Keratinocyte (primary cell): Measurements from ENCODE around the gene NETO2. TPM values are rescaled to one million over a fixed set of nuclear protein-coding genes. Genes with fewer than 3 reads are reported as not detected.

Experiments used
- DNase-seq: peaks from one replicate; pipeline ENCODE4 v3.0.0-alpha.2; 2011; ENCODE audit warnings: low read depth, missing footprints, low spot score
- FAIRE-seq: peaks from 2 replicates; lab custom pipeline; 2011; peaks lifted over from hg19 to GRCh38; lab: Jason Lieb, UNC
- H2AFZ ChIP-seq: 2 replicates; pipeline ENCODE4 v1.6.0; 2012; ENCODE audit warnings: low read length, control low read depth, inconsistent platforms; ENCODE audit not compliant: control insufficient read depth
- H3K27ac ChIP-seq: 2 replicates; pipeline ENCODE4 v1.5.1; 2011; ENCODE audit warnings: low read length; ENCODE audit not compliant: control insufficient read depth, insufficient read depth
- H3K27me3 ChIP-seq: 3 replicates; pipeline ENCODE4 v1.6.0; 2011; ENCODE audit warnings: low read length; ENCODE audit not compliant: control insufficient read depth, insufficient read depth; ENCODE audit errors: extremely low read depth
- H3K36me3 ChIP-seq, 2 experiments: 2 replicates in 1 of 2; 3 replicates in 1 of 2; pipeline ENCODE4 v1.5.1; 2011; ENCODE audit warnings: low read length in 2 of 2, mild to moderate bottlenecking in 1 of 2; ENCODE audit not compliant: control insufficient read depth in 2 of 2, insufficient read depth in 2 of 2; ENCODE audit errors: extremely low read depth in 1 of 2
- H3K4me1 ChIP-seq: 3 replicates; pipeline ENCODE4 v1.5.1; 2011; ENCODE audit warnings: low read length; ENCODE audit not compliant: control insufficient read depth, insufficient read depth; ENCODE audit errors: extremely low read depth
- H3K4me2 ChIP-seq: 3 replicates; pipeline ENCODE4 v1.6.0; 2011; ENCODE audit warnings: low read depth, low read length; ENCODE audit not compliant: control insufficient read depth, insufficient read depth; ENCODE audit errors: extremely low read depth
- H3K4me3 ChIP-seq, 3 experiments: fragments of 200-600 bp in 1 of 3; sonication (generic) in 1 of 3; 2 replicates in 2 of 3; 3 replicates in 1 of 3; pipeline ENCODE4 v1.5.1; 2011 to 2016; ENCODE audit warnings: low read length in 3 of 3, mild to moderate bottlenecking in 3 of 3, control low read depth in 2 of 3, inconsistent platforms in 1 of 3, low read depth in 1 of 3, mixed read lengths in 1 of 3, mixed run types in 1 of 3, moderate library complexity in 1 of 3; ENCODE audit not compliant: control insufficient read depth in 2 of 3, insufficient read depth in 2 of 3; ENCODE audit errors: extremely low read depth in 1 of 3
- H3K79me2 ChIP-seq: 2 replicates; pipeline ENCODE4 v1.6.0; 2012; ENCODE audit warnings: low read length; ENCODE audit not compliant: control insufficient read depth, insufficient read depth
- H3K9ac ChIP-seq: 3 replicates; pipeline ENCODE4 v1.6.0; 2011; ENCODE audit warnings: low read length; ENCODE audit not compliant: control insufficient read depth, insufficient read depth; ENCODE audit errors: extremely low read depth
- H3K9me1 ChIP-seq: 3 replicates; pipeline ENCODE4 v1.6.0; 2011; ENCODE audit warnings: low read length; ENCODE audit not compliant: control insufficient read depth, insufficient read depth; ENCODE audit errors: extremely low read depth
- H3K9me3 ChIP-seq: 2 replicates; pipeline ENCODE4 v1.5.1; 2012; ENCODE audit warnings: low read depth, low read length; ENCODE audit not compliant: control insufficient read depth
- H4K20me1 ChIP-seq: 3 replicates; pipeline ENCODE4 v1.6.0; 2011; ENCODE audit warnings: low read length; ENCODE audit not compliant: control insufficient read depth, insufficient read depth; ENCODE audit errors: extremely low read depth
- EZH2 ChIP-seq: IDR thresholded peaks from one replicate; pipeline ENCODE4 v1.6.1; 2012; ENCODE audit warnings: inconsistent platforms, mild to moderate bottlenecking, low read length, moderate library complexity
- dilution Hi-C: fragments of 300-500 bp; cut with MboI; formaldehyde crosslinking; loops from one replicate; pipeline ENCODE4 v1.7.0; 2020; ENCODE audit warnings: low sequenced_read_pairs; ENCODE audit not compliant: extremely low pct_ligation_motif_present
- polyA plus RNA-seq, 5 experiments: library from polyadenylated mRNA; depleted of rRNA in 3 of 5; stranded (reverse) in 3 of 5; stranded (forward) in 1 of 5; unstranded in 1 of 5; fragments of >200 nt; gene quantifications; 1 replicate in 1 of 5; 2 replicates in 3 of 5; 3 replicates in 1 of 5; pipeline versions ENCODE4 v1.2.1 to v1.2.3, GENCODE V29; 2011 to 2012; ENCODE audit warnings: missing spikeins in 2 of 5, low read depth in 1 of 5, low replicate concordance in 1 of 5
- TF ChIP-seq, protein P1 (sequence below), 3 experiments: IDR thresholded peaks in 1 of 3; conservative IDR thresholded peaks in 1 of 3; optimal IDR thresholded peaks in 1 of 3; 2 replicates in 2 of 3; 3 replicates in 1 of 3; pipeline versions ENCODE3 to v1.5.1; 2011; ENCODE audit warnings: low read length in 3 of 3, mild to moderate bottlenecking in 3 of 3, moderate library complexity in 2 of 3, control low read depth in 1 of 3, inconsistent platforms in 1 of 3; ENCODE audit not compliant: insufficient read depth in 2 of 3; ENCODE audit errors: extremely low read depth in 1 of 3

The NETO2 gene
- polyA plus RNA-seq, 1 donor (not counting 4 experiments of a cell fraction or from before 2014, with no cell fraction given), result 74.4 TPM

DNA sequence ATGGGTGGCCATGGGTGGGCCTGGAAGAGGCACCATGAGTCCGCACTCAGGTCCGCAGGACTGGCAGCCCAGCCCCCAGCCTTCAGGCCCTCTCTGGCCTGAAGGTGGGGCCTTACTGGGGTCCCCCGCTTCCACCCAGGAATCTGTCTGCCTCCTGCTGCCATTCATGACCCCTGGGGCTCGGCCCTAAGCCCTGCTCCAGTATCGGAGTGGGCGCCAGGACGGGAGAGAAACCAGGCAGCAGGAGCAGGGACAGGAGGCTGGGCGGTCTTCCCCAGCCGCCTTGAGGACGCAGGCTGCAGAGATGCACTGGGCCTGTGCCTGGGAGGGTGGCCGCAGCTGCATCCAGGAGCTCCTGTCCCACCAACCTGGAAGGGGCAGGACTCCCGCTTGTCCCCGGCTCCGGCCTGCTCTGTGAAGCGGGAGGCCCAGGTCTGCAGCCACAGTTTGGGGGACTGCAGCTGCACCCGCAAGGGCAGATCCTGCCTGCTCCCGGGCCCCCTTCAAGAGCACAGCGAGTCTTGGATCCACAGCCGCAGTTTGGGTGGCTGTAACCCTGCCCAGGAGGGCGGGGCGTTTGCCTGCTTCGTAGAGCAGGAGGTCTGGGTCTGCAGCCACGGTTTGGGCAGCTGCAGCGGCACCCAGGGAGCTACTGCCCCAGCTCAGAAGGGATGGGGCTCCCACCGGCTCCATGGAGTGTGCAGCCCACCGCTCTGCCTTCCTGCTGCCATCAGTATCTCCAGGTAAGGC, 88.4 kb downstream of the NETO2 start:
- H3K27me3 ChIP-seq, result no peaks in the 10 kb centered on the region
- dilution Hi-C loops, result no loop called here
- DNase-seq (no peak), FAIRE-seq (no peak)
- no peaks in the 10 kb centered on the region for H3K36me3 ChIP-seq
- H3K4me2 ChIP-seq, result no peak overlapping the region
- H3K4me3 ChIP-seq, result no peak overlapping the region
- no peaks in the 10 kb centered on the region for H3K9me3 ChIP-seq
- H2AFZ ChIP-seq, result no peak overlapping the region
- H3K27ac ChIP-seq, result no peak overlapping the region
- H3K79me2 ChIP-seq, result no peaks in the 10 kb centered on the region
- H3K4me1 ChIP-seq, result peaks cover 4% of the 10 kb centered on the region
- no peak overlapping the region for H3K9ac ChIP-seq
- no peaks in the 10 kb centered on the region for H4K20me1 ChIP-seq
- no peaks in the 10 kb centered on the region for H3K9me1 ChIP-seq
- TF ChIP-seq, protein P1, sequence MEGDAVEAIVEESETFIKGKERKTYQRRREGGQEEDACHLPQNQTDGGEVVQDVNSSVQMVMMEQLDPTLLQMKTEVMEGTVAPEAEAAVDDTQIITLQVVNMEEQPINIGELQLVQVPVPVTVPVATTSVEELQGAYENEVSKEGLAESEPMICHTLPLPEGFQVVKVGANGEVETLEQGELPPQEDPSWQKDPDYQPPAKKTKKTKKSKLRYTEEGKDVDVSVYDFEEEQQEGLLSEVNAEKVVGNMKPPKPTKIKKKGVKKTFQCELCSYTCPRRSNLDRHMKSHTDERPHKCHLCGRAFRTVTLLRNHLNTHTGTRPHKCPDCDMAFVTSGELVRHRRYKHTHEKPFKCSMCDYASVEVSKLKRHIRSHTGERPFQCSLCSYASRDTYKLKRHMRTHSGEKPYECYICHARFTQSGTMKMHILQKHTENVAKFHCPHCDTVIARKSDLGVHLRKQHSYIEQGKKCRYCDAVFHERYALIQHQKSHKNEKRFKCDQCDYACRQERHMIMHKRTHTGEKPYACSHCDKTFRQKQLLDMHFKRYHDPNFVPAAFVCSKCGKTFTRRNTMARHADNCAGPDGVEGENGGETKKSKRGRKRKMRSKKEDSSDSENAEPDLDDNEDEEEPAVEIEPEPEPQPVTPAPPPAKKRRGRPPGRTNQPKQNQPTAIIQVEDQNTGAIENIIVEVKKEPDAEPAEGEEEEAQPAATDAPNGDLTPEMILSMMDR (optimal IDR thresholded peaks at IDR 0.05 in 1 of 3, IDR thresholded peaks at IDR 0.05 in 1 of 3, conservative IDR thresholded peaks at IDR 0.05 in 1 of 3; ENCODE audit: extremely low read depth in 1 of 3, insufficient read depth in 2 of 3, low read length in 3 of 3), result no peak
- no peak for TF ChIP-seq EZH2

DNA sequence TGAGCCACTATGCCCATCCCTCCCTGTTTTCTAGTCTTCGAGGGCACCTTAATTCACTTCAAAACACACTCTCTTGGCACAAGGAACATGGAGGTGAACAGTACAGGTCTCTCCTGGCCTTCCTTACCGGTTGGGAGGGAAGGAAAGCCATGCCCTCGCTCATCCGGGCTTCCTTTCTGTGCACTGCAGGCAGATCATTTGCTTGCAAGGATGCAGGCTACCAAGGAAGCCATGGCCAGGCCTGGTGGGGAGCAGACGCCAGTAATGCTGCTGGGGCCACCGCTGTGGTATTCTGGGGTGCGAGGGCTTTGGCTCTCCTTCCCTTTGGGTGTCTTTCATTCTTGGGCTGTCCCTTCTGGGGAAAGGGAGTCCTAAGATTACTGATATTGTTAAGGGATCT, 89.4 kb downstream of the NETO2 start:
- H3K9me3 ChIP-seq, result no peaks in the 10 kb centered on the region
- no peaks in the 10 kb centered on the region for H3K9me1 ChIP-seq
- dilution Hi-C loops, result no loop called here
- no peaks in the 10 kb centered on the region for H4K20me1 ChIP-seq
- H3K27ac ChIP-seq, result no peak overlapping the region
- no peak overlapping the region for H3K4me2 ChIP-seq
- H3K9ac ChIP-seq, result no peak overlapping the region
- H3K27me3 ChIP-seq, result no peaks in the 10 kb centered on the region
- no peak overlapping the region for H3K4me3 ChIP-seq
- no peak overlapping the region for H2AFZ ChIP-seq
- peaks cover 3% of the 10 kb centered on the region for H3K4me1 ChIP-seq
- no peaks in the 10 kb centered on the region for H3K36me3 ChIP-seq
- no peaks in the 10 kb centered on the region for H3K79me2 ChIP-seq
- no peak for TF ChIP-seq EZH2
- TF ChIP-seq, protein P1 (optimal IDR thresholded peaks at IDR 0.05 in 1 of 3, IDR thresholded peaks at IDR 0.05 in 1 of 3, conservative IDR thresholded peaks at IDR 0.05 in 1 of 3; ENCODE audit: extremely low read depth in 1 of 3, insufficient read depth in 2 of 3, low read length in 3 of 3), result no peak
- DNase-seq (no peak), FAIRE-seq (no peak)
